Colon (tissue), 2 donors: ENCODE data around the gene LYZL1.
"Not testable (repeated sequence)": the region's sequence is repeated elsewhere in the genome, so short reads cannot be mapped to it uniquely, and the experiment has no call there.

Experiments
- FAIRE-seq: peaks from 2 replicates; lab custom pipeline; 2012; peaks lifted over from hg19 to GRCh38; lab: Jason Lieb, UNC
- donor health status: control.
- donor health status: control.

Gene LYZL1

DNA sequence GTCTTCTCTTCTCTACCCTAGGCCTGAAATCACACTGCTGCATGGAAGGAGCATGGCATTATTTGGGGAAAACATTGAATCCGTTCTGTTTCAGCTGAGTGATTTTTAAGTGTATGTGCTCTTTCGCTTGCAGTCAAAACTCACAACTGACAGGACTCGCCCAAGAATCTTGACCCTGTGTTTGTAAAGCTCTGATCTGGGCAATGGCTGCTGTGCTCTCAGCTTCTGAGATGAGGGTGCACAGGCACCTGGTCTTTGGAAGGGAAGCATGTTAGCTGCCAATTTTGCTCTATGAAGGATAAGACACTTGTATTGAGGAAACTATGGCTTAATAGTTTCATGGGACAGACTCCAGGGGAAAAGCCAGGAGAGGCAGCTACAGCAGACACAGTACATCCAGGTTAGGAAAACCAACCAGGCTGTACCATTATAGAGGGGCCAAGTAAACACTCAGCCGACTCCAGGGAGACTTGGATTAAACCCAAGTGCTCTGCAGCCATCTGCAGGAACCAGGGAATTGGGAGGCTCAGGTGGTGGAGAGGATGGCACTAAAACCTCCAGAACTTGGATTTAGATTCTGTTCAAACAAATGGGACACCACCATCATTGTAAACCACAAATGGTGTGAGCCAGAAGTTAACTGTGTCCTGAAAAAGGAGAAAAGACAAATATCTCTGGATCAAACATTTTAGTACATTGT is 43.3 kb downstream of the LYZL1 start:
- no peak for FAIRE-seq

DNA sequence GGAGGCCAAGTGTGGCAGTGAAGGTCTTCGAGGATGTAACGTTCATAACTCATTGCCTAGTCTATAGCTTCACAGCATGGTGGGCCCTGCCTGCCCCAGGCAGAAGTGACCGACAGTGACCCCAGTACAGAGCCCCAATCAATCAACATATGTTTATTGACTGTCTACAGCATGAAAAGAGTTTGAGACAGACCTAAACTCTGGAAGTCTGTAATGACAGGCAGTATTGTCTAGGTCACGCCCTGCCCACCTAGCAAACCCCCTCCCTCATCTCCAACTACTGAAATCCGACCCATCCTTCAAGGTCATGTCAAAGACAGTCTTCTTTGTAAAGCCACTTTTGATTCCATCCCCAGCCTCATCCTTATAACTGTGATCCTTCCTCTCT is 43.9 kb downstream of the LYZL1 start:
- FAIRE-seq, result no peak

DNA sequence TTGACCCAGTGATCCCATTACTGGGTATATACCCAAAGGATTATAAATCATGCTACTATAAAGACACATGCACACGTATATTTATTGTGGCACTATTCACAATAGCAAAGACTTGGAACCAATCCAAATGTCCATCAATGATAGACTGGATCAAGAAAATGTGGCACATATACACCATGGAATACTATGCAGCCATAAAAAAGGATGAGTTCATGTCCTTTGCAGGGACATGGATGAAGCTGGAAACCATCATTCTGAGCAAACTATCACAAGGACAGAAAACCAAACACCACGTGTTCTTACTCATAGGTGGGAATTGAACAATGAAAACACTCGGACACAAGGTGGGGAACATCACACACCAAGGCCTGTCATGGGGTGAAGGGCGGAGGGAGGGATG is 48.7 kb downstream of the LYZL1 start:
- not testable (repeated sequence) for FAIRE-seq

DNA sequence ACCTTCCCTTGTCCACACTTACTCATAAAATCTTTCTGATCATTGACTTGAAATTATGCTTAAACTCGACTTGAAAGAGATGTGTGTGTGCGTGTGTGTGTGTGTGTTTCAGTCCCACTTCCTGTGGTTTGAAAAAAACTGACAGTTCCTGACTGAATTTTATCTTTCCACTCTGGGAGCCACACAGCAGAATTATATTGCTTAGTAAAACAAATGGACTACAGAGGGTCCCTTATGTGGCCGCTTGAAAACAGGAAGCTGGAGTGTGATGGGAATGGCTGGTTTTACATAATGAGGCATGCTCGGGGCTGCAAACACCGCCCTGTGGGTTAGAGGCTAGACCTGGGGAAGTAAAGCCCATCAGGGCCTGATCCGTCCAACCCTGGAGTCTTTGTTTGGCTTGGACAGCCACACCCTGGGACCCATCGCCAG is 54.8 kb downstream of the LYZL1 start:
- FAIRE-seq, result no peak

DNA sequence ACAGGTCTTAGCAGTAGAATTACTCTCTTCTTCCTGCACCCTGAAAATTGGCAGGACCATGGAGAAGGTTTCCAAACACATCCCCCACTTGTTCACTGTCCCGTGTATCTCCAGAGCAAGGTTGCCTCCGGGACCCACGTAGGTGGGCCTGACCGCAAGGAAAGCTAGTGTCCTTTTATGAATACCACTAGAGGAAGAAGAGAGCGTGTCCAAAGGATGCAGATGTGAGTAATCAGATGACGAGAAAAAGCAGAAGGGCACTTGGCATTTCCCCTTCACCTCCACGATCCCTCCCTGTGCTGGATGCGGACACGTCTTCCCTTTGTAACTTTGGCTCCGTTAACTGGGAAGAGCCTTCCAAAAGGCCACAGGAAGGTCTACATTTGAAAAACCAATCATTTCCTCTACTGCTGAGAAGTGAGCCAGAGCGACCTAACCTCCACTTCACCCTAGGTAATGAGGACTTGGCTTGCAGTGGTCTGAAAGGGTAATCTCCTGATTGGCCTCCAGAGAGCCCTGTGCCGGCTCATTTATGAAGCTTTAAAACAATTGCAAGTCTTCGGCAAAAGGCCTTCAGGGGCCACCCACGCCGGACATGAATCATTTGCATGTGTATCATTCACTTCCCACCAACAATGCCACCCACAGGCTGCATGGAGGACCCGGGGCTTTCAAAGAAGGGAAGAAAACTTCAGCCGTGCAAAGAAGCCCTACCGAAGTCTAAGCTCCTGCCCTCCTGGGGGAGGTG is 55.4 kb downstream of the LYZL1 start:
- no peak for FAIRE-seq

DNA sequence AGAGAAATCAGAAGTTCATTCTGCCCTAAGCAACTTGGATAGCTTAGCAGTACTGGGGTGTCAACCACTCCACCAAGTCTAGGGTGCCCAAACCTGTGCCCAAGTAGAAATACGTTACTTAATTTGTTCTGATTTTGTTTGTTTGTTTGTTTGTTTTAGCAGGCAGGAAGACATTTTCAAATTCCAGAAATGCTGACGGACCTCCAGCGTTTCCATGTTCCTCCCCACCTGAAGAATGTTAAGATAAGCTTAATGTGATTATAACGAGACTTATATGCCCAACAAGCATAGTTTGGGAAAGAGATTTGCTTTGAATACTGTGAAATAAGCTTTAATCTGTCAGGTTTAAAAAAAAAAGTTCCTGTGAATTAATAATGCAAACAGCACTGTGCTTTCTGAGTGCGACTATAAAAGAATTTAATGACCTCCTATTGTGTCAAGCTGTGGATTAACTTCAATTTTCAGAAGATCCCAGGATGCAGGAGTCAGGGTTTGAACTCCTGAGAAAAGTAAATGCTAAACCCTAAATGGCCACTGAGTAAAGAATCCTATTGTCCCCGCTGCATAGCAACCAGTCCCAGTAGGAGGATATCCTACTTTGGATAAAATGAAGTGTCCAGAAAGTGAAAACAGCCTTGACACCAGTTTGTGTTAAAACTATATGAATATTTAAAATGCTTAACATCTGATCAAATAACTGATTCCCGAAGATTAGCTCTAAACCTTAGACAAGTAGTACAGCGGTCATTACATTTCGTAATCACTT is 56.5 kb downstream of the LYZL1 start:
- no peak for FAIRE-seq

DNA sequence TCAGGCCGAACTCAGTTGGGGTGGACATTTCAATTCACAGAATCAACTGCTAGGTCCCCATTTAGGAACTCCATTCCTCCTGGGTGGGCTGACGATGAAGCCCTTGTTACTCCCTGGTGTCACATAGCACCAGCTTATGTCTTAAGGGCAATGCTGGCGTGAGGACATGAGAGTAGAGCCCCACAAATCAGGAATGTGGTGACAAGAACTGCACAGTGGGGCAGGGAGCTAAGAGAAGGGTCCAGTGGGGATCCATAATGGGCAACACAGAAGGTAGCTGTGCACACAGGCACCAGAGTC is 57.0 kb downstream of the LYZL1 start:
- FAIRE-seq, result no peak

DNA sequence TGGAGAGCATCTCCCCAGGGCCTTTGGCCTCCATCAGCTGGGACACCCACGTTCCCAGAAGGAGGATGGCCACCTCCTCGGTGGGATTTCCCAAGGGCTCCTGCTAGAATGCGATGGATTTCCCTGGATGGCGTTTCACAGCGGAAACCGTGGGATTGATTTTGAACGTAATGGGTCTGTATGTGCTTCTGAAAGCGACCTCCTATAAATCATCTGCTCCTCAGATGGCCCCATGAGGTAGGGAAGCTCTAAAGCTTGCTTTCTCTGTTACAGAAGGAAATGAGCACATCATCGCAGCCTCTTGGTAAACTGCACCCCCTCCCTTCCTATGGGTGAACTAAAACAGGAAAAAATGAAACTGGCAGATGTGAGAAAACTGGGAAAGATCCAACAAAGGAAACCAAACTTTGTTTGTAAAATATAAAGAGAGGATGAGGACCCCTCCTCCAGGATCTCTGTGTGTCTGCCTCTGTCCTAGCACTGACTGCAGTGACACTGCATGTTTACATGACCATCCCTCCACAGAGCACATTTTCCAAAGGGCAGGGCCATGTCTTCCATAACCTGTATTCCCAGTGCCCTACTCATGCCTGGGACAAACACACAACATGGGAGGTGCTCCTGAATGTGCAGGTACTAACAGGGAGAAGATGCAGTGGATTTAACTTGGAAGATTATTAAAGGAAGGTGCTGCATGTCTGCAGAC is 57.6 kb downstream of the LYZL1 start:
- FAIRE-seq, result no peak

DNA sequence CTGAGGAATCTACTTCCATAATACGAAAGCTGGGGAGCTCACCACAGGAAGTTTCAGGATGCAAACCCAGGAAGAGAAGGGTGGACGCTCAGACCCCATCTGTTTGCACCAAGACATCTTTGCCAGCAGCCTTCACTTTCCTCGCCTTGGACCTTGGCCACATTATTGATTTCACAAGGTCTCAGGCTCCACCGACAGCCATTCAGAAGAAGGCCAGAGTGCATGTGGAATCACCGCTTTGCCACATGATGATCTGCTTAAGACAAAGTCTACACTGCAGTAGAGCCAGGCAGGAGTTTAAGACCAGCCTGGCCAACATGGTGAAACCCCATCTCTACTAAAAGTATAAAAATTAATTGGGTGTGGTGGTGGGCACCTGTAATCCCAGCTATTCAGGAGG is 60.0 kb downstream of the LYZL1 start:
- no peak for FAIRE-seq

DNA sequence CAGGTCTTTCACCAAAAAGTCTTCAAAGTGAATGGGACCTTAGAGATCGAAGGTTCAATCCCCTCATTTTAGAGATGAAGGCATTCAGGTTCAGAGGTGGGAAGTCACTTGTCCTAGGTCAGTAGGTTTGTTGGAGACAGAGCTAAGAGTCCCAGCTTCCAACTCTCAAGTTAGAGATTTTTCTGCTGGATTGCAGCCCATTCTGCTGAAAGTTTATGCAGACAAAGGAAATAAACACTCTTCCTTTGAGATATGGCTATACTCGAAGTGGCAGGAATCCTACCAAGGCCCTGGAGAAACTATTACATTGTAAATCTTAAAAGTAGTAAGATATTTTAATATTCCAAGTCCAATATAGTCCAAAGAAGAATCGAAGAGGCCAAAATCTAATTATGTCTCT is 64.4 kb downstream of the LYZL1 start:
- no peak for FAIRE-seq

DNA sequence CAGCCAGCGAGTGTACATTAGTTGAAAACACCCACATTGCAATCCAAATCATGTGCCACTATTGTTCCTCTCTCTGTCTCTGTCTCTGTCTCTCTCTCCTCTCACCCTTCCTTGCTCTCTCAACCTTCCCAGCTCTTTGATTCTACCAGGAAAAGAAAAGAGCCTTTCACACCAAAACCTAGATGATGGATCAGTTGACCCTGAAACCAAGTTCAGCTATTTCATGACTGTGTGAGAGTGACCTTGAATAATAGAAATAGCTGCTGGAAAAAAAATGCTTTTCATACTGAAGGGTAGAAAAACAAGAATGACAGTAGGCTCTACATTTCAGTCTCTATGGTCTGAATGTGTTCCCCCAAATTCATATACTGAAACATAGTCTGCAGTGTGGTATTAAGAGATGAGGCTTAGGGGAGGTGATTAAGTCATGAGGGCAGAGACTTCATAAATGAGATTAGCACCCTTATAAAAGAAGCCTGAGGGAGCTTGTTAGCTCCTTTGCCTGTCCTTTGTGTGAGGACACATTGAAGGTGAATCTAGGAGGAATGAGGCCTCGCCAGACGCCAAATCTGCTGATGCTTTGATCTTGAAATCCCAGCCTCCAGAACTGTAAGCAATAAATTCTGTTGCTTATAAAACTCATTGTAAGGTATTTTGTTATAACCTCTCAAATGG is 65.2 kb downstream of the LYZL1 start:
- FAIRE-seq, result no peak

DNA sequence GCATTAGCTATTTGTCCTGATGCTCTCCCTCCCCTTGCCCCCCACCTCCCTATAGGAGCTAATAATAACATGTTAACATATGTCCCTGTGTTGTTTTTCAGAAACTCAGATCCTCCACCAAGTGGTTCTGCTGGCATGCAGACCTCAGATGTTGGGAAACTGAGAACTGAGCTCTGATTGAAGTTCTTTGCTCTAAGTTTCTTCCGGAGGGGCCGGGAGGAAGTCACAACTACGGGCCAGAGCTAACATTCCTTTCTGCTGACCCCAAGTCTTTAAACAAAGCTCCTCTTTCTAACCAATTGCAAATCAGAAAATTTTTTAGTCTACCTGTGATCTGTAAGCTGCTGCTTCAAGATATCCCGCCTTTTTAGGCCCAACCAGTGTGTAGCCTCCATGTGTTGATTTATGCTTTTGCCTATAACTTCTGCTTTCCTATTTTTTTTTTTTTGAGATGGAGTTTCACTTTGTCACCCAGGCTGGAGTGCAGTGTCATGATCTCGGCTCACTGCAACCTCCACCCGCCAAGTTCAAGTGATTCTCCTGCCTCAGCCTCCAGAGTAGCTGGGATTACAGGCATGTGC is 66.6 kb downstream of the LYZL1 start:
- FAIRE-seq, result no peak

DNA sequence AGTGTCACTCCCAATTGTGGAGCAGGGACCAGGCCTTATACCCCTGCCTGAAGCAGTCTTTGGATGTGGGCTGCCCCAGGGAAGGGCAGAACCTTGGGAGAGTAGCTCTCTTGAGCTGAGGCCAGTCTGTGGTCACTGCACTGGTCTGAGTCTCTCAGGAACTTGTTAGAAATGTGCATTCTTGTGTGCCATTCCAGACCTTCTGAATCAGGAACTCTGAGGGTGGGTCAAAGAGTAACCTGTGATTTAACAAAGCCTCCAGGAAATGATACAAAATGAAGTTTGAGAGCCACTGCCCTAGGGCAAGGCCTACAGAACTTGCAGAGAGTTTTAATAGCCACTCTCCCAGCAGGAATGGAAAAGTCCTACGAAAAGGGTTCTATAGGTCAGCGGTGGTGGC is 68.1 kb downstream of the LYZL1 start:
- FAIRE-seq, result no peak

DNA sequence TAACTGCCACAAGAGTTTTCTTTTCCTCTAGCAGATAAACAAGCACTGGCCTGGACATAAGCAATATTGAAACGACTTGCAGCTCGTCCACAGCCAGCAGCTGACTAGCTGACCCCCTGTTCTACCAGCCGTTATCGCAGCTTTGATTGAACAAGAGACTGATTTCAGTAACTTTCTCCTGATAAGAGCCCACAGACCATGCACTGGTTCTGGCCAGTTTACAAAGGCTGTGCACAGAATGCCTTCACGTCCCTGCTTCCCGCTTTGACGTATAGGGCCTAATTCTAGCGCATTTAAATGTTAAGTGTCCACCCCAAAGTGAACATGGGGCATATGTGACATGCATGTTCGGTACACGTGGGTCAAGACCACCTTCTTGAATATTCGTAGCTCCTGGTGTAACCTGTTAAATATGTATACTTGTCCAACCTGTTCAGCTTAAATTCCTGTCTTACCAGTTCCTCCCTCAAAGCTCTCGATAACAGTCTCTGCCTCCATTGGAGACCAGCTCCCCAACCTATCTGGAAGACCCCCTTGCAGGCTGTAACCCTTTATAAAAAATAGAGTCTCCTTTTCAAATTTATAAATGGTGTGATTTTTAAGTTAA is 69.2 kb downstream of the LYZL1 start:
- FAIRE-seq, result no peak

DNA sequence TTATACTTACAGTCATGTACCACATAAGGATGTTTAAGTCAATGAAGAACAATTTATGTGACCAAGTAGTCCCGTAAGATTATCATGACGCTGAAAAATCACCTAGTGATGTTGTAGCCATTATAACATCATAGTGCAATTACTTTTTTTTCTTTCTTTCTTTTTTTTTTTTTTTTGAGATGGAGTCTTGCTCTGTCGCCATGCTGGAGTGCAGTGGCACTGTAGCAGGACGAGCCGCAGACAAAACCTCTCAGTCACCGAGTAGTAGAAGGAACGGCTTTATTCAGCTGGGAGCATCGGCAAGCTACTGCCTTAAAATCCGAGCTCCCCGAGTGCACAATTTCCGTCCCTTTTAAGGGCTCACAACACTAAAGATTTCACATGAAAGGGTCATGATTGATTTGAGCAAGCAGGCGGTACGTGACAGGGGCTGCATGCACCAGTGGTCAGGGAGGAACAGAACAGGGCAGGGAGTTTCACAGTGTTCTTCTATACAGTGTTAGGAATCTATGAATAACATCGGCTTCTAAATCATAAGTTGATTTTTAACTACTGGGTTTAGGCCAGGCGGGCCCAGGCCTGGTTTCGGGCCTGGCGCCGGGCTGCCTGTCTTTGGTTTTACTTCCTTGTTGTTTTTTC is 71.5 kb downstream of the LYZL1 start:
- not testable (repeated sequence) for FAIRE-seq
